Measurements from ENCODE around the gene GNAO1. TPM values are rescaled to one million over a fixed set of nuclear protein-coding genes. Genes with fewer than 3 reads are reported as not detected.

Gene GNAO1
- total and polyA plus RNA-seq, 2 donors (not counting 1 experiment from before 2014, with no cell fraction given): 0.13 to 5.1 TPM

- H3K9me3 ChIP-seq (ENCODE audit: control extremely low read depth in 1 of 3, control insufficient read depth in 2 of 3, insufficient read depth in 1 of 3, low read length in 2 of 3): no peaks in the 10 kb centered on the region
- Mint-ChIP-seq H3K27me3 (peaks cover 24% of the 10 kb centered on the region), H3K9me3 (ENCODE audit: insufficient read depth) (no peaks in the 10 kb centered on the region), H3K27ac (no peak overlapping the region), H3K4me1 (peaks cover 5% of the 10 kb centered on the region), H3K4me3 (no peak overlapping the region)
- TF ChIP-seq, protein P1, sequence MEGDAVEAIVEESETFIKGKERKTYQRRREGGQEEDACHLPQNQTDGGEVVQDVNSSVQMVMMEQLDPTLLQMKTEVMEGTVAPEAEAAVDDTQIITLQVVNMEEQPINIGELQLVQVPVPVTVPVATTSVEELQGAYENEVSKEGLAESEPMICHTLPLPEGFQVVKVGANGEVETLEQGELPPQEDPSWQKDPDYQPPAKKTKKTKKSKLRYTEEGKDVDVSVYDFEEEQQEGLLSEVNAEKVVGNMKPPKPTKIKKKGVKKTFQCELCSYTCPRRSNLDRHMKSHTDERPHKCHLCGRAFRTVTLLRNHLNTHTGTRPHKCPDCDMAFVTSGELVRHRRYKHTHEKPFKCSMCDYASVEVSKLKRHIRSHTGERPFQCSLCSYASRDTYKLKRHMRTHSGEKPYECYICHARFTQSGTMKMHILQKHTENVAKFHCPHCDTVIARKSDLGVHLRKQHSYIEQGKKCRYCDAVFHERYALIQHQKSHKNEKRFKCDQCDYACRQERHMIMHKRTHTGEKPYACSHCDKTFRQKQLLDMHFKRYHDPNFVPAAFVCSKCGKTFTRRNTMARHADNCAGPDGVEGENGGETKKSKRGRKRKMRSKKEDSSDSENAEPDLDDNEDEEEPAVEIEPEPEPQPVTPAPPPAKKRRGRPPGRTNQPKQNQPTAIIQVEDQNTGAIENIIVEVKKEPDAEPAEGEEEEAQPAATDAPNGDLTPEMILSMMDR (IDR thresholded peaks at IDR 0.05): no peak
- no peak for TF ChIP-seq EZH2 (IDR thresholded peaks at IDR 0.05; ENCODE audit: borderline replicate concordance, insufficient read depth, low read depth, low read length, poor library complexity, severe bottlenecking)
- ChIA-PET POLR2A (no interaction called here), CTCF (no interaction called here)
- H3K4me1 ChIP-seq (ENCODE audit: control insufficient read depth in 2 of 2, insufficient read depth in 2 of 2, low read length in 2 of 2): peaks cover 0 to 5% of the 10 kb centered on the region in 2 donors
- H3K27ac ChIP-seq (ENCODE audit: low read length in 2 of 2): no peak overlapping the region
- no peaks in the 10 kb centered on the region for H4K20me1 ChIP-seq (ENCODE audit: control insufficient read depth, insufficient read depth, low read length, poor library complexity, severe bottlenecking)
- no peak overlapping the region for H2AFZ ChIP-seq (ENCODE audit: insufficient read depth, low read depth, low read length, poor library complexity, severe bottlenecking)
- H3K79me2 ChIP-seq (ENCODE audit: control insufficient read depth, insufficient read depth, low read length): no peaks in the 10 kb centered on the region
- no peak for ATAC-seq (ENCODE audit: low read depth)
- H3K9ac ChIP-seq (ENCODE audit: low read length): no peak overlapping the region
- 75% methylated on average over 3 of the region's 4 CpGs for WGBS (ENCODE audit: insufficient coverage)
- H3K4me2 ChIP-seq (replicated peaks; ENCODE audit: low read depth, low read length, poor library complexity, severe bottlenecking): no peak overlapping the region
- H3K36me3 ChIP-seq (replicated peaks in 1 of 2; ENCODE audit: control extremely low read depth in 1 of 2, control insufficient read depth in 1 of 2, extremely low read depth in 1 of 2, insufficient read depth in 2 of 2, low read length in 1 of 2): no peaks in the 10 kb centered on the region
- H3K4me3 ChIP-seq (ENCODE audit: control extremely low read depth in 1 of 5, extremely low read depth in 1 of 5, insufficient read depth in 1 of 5, low read depth in 2 of 5, low read length in 4 of 5): no peak overlapping the region
- no peak for DNase-seq
- intact Hi-C loops (cut with micrococcal nuclease): no loop called here
- peaks cover 0 to 7% (median 0%) of the 10 kb centered on the region in 4 experiments for H3K27me3 ChIP-seq (replicated peaks in 1 of 4; ENCODE audit: control extremely low read depth in 1 of 4, control insufficient read depth in 3 of 4, insufficient read depth in 4 of 4, low read length in 3 of 4)
Measured at GRCh38 chr16:56259425-56259779, 68.1 kb downstream of the GNAO1 start.

DNA sequence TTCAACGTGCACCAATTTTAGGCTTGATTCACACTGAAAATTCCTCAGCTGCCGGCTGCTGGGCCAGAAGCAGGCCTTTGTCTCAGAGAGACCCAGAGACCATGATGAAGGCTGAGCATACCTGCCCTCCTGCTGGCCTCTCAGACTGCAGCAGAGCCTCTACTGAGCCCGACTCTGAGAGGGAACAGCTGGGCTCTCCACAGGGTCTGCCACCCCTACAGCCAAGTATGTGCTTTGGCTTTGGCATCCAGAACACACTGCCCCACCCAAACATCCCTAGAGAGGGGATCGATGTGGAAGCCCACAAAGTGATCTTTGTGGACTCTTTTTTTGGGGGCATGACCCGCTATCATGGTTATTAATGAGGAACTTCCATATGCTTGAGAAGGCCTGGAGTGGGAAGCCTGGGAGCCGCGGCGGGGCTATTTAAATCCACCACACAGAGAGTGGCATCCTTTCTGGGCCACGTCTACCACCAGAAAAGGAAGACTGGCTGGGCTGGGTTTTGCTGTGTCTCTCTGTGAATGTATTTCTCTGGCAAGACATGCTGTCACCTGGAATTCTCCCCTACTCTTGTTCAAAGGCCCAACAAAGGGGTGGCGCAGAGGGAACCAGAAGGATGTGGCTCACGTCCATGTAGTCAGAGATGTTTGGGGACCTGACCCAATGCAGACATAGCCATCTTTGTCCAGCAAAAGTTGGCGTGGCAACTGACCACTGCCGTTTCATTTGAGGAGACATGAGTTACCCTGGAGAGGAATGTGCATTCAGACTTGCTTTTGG is 69.3 kb downstream of the GNAO1 start:
- Histone ChIP-seq H3K27ac (ENCODE audit: low read length in 2 of 2) (no peak overlapping the region), H3K27me3 (replicated peaks in 1 of 4; ENCODE audit: control extremely low read depth in 1 of 4, control insufficient read depth in 3 of 4, insufficient read depth in 4 of 4, low read length in 3 of 4) (peaks cover 0 to 7% (median 0%) of the 10 kb centered on the region in 4 experiments), H2AFZ (ENCODE audit: insufficient read depth, low read depth, low read length, poor library complexity, severe bottlenecking) (no peak overlapping the region), H3K4me3 (ENCODE audit: control extremely low read depth in 1 of 5, extremely low read depth in 1 of 5, insufficient read depth in 1 of 5, low read depth in 2 of 5, low read length in 4 of 5) (no peak overlapping the region), H3K9me3 (ENCODE audit: control extremely low read depth in 1 of 3, control insufficient read depth in 2 of 3, insufficient read depth in 1 of 3, low read length in 2 of 3) (no peaks in the 10 kb centered on the region), H3K4me1 (ENCODE audit: control insufficient read depth in 2 of 2, insufficient read depth in 2 of 2, low read length in 2 of 2) (peaks cover 0 to 5% of the 10 kb centered on the region in 2 donors), H3K36me3 (replicated peaks in 1 of 2; ENCODE audit: control extremely low read depth in 1 of 2, control insufficient read depth in 1 of 2, extremely low read depth in 1 of 2, insufficient read depth in 2 of 2, low read length in 1 of 2) (no peaks in the 10 kb centered on the region), H3K9ac (ENCODE audit: low read length) (no peak overlapping the region), H3K4me2 (replicated peaks; ENCODE audit: low read depth, low read length, poor library complexity, severe bottlenecking) (no peak overlapping the region), H3K79me2 (ENCODE audit: control insufficient read depth, insufficient read depth, low read length) (no peaks in the 10 kb centered on the region), H4K20me1 (ENCODE audit: control insufficient read depth, insufficient read depth, low read length, poor library complexity, severe bottlenecking) (no peaks in the 10 kb centered on the region)
- POLR2A ChIA-PET: no interaction called here
- intact Hi-C loops (cut with micrococcal nuclease): no loop called here
- DNase-seq (no peak), ATAC-seq (ENCODE audit: low read depth) (no peak)
- peaks cover 5% of the 10 kb centered on the region for H3K4me1 Mint-ChIP-seq
- TF ChIP-seq, protein P1 (IDR thresholded peaks at IDR 0.05): no peak
- TF ChIP-seq EZH2 (IDR thresholded peaks at IDR 0.05; ENCODE audit: borderline replicate concordance, insufficient read depth, low read depth, low read length, poor library complexity, severe bottlenecking): no peak
- H3K9me3 Mint-ChIP-seq (ENCODE audit: insufficient read depth): no peaks in the 10 kb centered on the region
- WGBS (ENCODE audit: insufficient coverage): 92% methylated on average over 8 of the region's 13 CpGs
- H3K4me3 Mint-ChIP-seq: no peak overlapping the region
- H3K27me3 Mint-ChIP-seq: peaks cover 19% of the 10 kb centered on the region
- H3K27ac Mint-ChIP-seq: no peak overlapping the region
- CTCF ChIA-PET: no interaction called here

All from B cell (primary cell).